ENCODE data around the gene FRYL. TPM values are rescaled to one million over a fixed set of nuclear protein-coding genes. Genes with fewer than 3 reads are reported as not detected.

Gene FRYL
- total RNA-seq, 1 experiment from 2014 or later, result 47.7 TPM

DNA sequence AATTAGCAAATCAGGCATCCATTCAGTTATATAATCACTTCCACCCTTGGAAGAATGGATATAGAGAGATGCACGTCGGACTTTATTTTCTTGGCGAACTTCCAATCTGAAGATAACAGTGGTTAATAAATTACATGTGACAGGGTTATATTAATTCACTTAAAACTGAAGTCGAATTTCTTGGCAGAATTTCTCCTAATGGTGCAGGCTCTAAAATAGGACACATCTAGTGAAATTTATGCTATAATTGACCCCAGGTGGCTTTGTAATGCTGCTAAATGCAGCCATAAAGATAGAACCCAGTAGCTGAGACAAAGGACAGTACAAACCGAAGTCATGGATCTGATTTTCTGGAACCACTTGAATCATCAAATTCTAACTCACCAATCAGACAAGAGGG lies 317.7 kb downstream of the FRYL start:
- ChIA-PET CTCF (no interaction called here), POLR2A (no interaction called here), RAD21 (ENCODE audit: low non-redundant PET in 1 of 2, low total read pairs in 2 of 2, uncharacterized antibody in 2 of 2, unreplicated experiment in 2 of 2) (no interaction called here)
- ATAC-seq (no peak), DNase-seq (ENCODE audit: low read depth, low spot score) (no peak)
- H3K9me2 ChIP-seq (ENCODE audit: insufficient read depth), result no peaks in the 10 kb centered on the region
- intact Hi-C loops (cut with micrococcal nuclease), result no loop called here
- H3K9me3 ChIP-seq (ENCODE audit: control insufficient read depth in 1 of 2, insufficient read depth in 1 of 2, low read depth in 1 of 2, low read length in 2 of 2), result no peaks in the 10 kb centered on the region
- no peak overlapping the region for H3K9ac ChIP-seq (ENCODE audit: low read length)
- no peaks in the 10 kb centered on the region for H4K20me1 ChIP-seq (ENCODE audit: insufficient read depth)
- H3K27me3 ChIP-seq (ENCODE audit: insufficient read depth, low read length), result no peaks in the 10 kb centered on the region
- H3K79me2 ChIP-seq (ENCODE audit: insufficient read depth, low read length), result no peaks in the 10 kb centered on the region
- peaks cover 0 to 6% of the 10 kb centered on the region in 2 experiments; a peak in 1 of 4 replicates for H3K4me1 ChIP-seq (ENCODE audit: control insufficient read depth in 1 of 2, insufficient read depth in 2 of 2, low read length in 2 of 2)
- H3K4me2 ChIP-seq (ENCODE audit: low read length), result no peak overlapping the region
- no peak overlapping the region for H3K4me3 ChIP-seq (replicated peaks in 1 of 2; ENCODE audit: low read depth in 1 of 2, low read length in 2 of 2)
- H2AFZ ChIP-seq (ENCODE audit: low read depth, low read length, poor library complexity, severe bottlenecking), result no peak overlapping the region
- H3K27ac ChIP-seq (ENCODE audit: low read depth, low read length), result no peak overlapping the region
- TF ChIP-seq, protein P1, sequence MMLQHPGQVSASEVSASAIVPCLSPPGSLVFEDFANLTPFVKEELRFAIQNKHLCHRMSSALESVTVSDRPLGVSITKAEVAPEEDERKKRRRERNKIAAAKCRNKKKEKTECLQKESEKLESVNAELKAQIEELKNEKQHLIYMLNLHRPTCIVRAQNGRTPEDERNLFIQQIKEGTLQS (IDR thresholded peaks at IDR 0.05), result no peak
- no peak for TF ChIP-seq FOSL1 (IDR thresholded peaks at IDR 0.05; ENCODE audit: low read depth)
- no peak for TF ChIP-seq POLR2A (IDR thresholded peaks at IDR 0.05; ENCODE audit: borderline replicate concordance, extremely low read depth, insufficient read depth, insufficient read length)
- no peak for TF ChIP-seq JUND (IDR thresholded peaks at IDR 0.05)
- no peak for TF ChIP-seq YY1 (IDR thresholded peaks at IDR 0.05; ENCODE audit: extremely low read depth, insufficient replicate concordance, low read depth, low read length)
- no peak for TF ChIP-seq SP1 (IDR thresholded peaks at IDR 0.05; ENCODE audit: low read depth)
- TF ChIP-seq SRF (IDR thresholded peaks at IDR 0.05; ENCODE audit: low read depth), result no peak
- no peak for TF ChIP-seq EZH2 (IDR thresholded peaks at IDR 0.05)
- no peak for TF ChIP-seq CBX3 (IDR thresholded peaks at IDR 0.05; ENCODE audit: low read depth)
- no peak for TF ChIP-seq ZNF274 (IDR thresholded peaks at IDR 0.05; ENCODE audit: low read depth, low read length)
- no peak for TF ChIP-seq ELF1 (IDR thresholded peaks at IDR 0.05; ENCODE audit: borderline replicate concordance, low read depth)
- TF ChIP-seq TCF7L2 (IDR thresholded peaks at IDR 0.05; ENCODE audit: borderline replicate concordance, extremely low read depth, insufficient read depth, insufficient read length), result no peak
- H3K36me3 ChIP-seq (ENCODE audit: control insufficient read depth in 1 of 2, insufficient read depth in 2 of 2, low read length in 2 of 2), result no peaks in the 10 kb centered on the region
- BruUV-seq (replicated peaks), result no TSS peak

DNA sequence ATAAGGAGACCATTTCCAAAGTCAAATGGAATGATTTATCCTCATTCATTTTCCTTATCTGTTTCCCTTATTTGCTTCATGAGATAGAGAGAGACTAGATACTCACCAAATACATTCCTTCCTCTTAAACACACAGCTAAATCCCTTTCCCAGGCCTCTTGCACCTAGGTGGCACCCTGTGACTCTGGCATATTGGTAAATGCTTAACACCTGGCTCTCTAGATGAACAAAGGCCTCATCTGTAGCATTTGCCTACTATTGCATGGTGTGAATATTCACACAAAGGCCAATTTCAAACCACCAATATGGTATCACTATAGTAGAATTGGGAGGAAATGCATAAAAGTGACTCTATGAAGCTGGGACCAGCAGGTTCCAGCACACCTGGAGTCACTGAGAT lies 319.1 kb downstream of the FRYL start:
- Histone ChIP-seq H3K4me2 (ENCODE audit: low read length) (no peak overlapping the region), H3K4me1 (ENCODE audit: control insufficient read depth in 1 of 2, insufficient read depth in 2 of 2, low read length in 2 of 2) (peaks cover 0 to 6% of the 10 kb centered on the region in 2 experiments; a peak in 1 of 4 replicates), H3K79me2 (ENCODE audit: insufficient read depth, low read length) (no peaks in the 10 kb centered on the region), H3K27ac (ENCODE audit: low read depth, low read length) (no peak overlapping the region), H3K36me3 (ENCODE audit: control insufficient read depth in 1 of 2, insufficient read depth in 2 of 2, low read length in 2 of 2) (no peaks in the 10 kb centered on the region), H3K9ac (ENCODE audit: low read length) (no peak overlapping the region), H3K9me2 (ENCODE audit: insufficient read depth) (no peaks in the 10 kb centered on the region), H3K27me3 (ENCODE audit: insufficient read depth, low read length) (no peaks in the 10 kb centered on the region), H3K4me3 (replicated peaks in 1 of 2; ENCODE audit: low read depth in 1 of 2, low read length in 2 of 2) (no peak overlapping the region), H2AFZ (ENCODE audit: low read depth, low read length, poor library complexity, severe bottlenecking) (no peak overlapping the region), H3K9me3 (ENCODE audit: control insufficient read depth in 1 of 2, insufficient read depth in 1 of 2, low read depth in 1 of 2, low read length in 2 of 2) (no peaks in the 10 kb centered on the region), H4K20me1 (ENCODE audit: insufficient read depth) (no peaks in the 10 kb centered on the region)
- ChIA-PET RAD21 (ENCODE audit: low non-redundant PET in 1 of 2, low total read pairs in 2 of 2, uncharacterized antibody in 2 of 2, unreplicated experiment in 2 of 2) (no interaction called here), CTCF (no interaction called here), POLR2A (no interaction called here)
- no peak for TF ChIP-seq RAD21 (IDR thresholded peaks at IDR 0.05; ENCODE audit: low read depth)
- no peak for TF ChIP-seq EZH2 (IDR thresholded peaks at IDR 0.05)
- TF ChIP-seq, protein P2, sequence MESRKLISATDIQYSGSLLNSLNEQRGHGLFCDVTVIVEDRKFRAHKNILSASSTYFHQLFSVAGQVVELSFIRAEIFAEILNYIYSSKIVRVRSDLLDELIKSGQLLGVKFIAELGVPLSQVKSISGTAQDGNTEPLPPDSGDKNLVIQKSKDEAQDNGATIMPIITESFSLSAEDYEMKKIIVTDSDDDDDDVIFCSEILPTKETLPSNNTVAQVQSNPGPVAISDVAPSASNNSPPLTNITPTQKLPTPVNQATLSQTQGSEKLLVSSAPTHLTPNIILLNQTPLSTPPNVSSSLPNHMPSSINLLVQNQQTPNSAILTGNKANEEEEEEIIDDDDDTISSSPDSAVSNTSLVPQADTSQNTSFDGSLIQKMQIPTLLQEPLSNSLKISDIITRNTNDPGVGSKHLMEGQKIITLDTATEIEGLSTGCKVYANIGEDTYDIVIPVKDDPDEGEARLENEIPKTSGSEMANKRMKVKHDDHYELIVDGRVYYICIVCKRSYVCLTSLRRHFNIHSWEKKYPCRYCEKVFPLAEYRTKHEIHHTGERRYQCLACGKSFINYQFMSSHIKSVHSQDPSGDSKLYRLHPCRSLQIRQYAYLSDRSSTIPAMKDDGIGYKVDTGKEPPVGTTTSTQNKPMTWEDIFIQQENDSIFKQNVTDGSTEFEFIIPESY (IDR thresholded peaks at IDR 0.05; ENCODE audit: extremely low read depth, insufficient replicate concordance, low read length), result no peak
- TF ChIP-seq CBX3 (IDR thresholded peaks at IDR 0.05; ENCODE audit: low read depth), result no peak
- TF ChIP-seq EZH2phosphoT487 (IDR thresholded peaks at IDR 0.05; ENCODE audit: borderline replicate concordance), result no peak
- TF ChIP-seq POLR2AphosphoS5 (IDR thresholded peaks at IDR 0.05; ENCODE audit: low read depth, low read length), result no peak
- no TSS peak for BruUV-seq (replicated peaks)
- no peak for ATAC-seq
- DNase-seq (ENCODE audit: low read depth, low spot score), result no peak
- intact Hi-C loops (cut with micrococcal nuclease), result no loop called here

Measured in HCT116 (cell line).